GM12892 (cell line): ENCODE data around the gene SAMD4A.

ENCODE experiments used
- POLR2A ChIP-seq: IDR thresholded peaks from 2 replicates; pipeline ENCODE4 v1.6.1; 2011; ENCODE audit warnings: low read depth, low read length, control low read depth
- POLR2AphosphoS5 ChIP-seq: IDR thresholded peaks from 2 replicates; pipeline ENCODE4 v1.6.1; 2011; ENCODE audit warnings: low read depth, low read length, control low read depth
- TAF1 ChIP-seq: IDR thresholded peaks from 2 replicates; pipeline ENCODE4 v1.6.1; 2011; ENCODE audit warnings: low read depth, mild to moderate bottlenecking, control low read depth, low read length, borderline replicate concordance

GRCh38 chr14:54537651-54538050 is 29.3 kb upstream of the SAMD4A start:
- TF ChIP-seq POLR2AphosphoS5 (no peak), POLR2A (no peak), TAF1 (no peak)
